IPS-20b (cell line): ENCODE measurements around the gene TNP1.

Experiments used
- H3K27ac ChIP-seq: one replicate; pipeline ENCODE4 v1.5.1; 2013; ENCODE audit warnings: low read length
- H3K27me3 ChIP-seq: 2 replicates; pipeline ENCODE4 v1.6.1; 2013; ENCODE audit warnings: mild to moderate bottlenecking, low read length, inconsistent platforms; ENCODE audit not compliant: insufficient read depth
- H3K36me3 ChIP-seq: 2 replicates; pipeline ENCODE4 v1.6.1; 2013; ENCODE audit warnings: low read depth, mild to moderate bottlenecking, inconsistent platforms, low read length, moderate library complexity; ENCODE audit not compliant: insufficient read depth
- H3K4me1 ChIP-seq: 2 replicates; pipeline ENCODE4 v1.6.1; 2013; ENCODE audit warnings: mild to moderate bottlenecking, control low read depth, inconsistent platforms, low read length, moderate library complexity; ENCODE audit not compliant: insufficient read depth
- H3K4me3 ChIP-seq: 2 replicates; pipeline ENCODE4 v1.5.1; 2013; ENCODE audit warnings: mild to moderate bottlenecking, low read length, inconsistent platforms
- H3K9ac ChIP-seq: 2 replicates; pipeline ENCODE4 v1.6.1; 2013; ENCODE audit warnings: low read depth, mild to moderate bottlenecking, inconsistent platforms, low read length, moderate library complexity
- H3K9me3 ChIP-seq: 2 replicates; pipeline ENCODE4 v1.6.1; 2013; ENCODE audit warnings: mild to moderate bottlenecking, low read depth, low read length, inconsistent platforms; ENCODE audit not compliant: insufficient read depth

The TNP1 gene, protein sequence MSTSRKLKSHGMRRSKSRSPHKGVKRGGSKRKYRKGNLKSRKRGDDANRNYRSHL

DNA sequence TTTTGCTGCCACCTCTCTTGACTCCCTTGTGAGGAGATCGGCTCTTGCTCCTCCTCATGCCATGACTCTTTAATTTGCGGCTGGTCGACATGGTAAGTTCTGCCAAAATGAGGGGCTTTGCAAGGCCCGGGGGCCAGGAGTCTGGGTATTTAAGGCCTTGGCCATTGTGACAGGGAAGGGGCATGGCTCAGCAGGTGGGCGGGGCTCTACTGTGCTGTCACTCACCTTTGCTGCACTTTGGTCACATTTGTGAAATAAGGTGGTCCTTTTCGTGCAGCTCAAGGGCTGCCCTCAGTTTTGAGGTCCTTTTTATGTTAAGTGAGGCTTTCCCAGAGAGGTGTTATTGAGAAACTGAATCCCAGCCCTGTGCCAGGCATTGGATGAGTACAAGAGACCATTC lies at the start of gene TNP1:
Gene TNP1, minus strand, starts transcription at position 121 of the 400 bp plus-strand sequence. Its CDS starts 30 bp downstream, at position 91.
- H3K9ac ChIP-seq, result no peak within 1 kb of the TSS
- no peaks in the 10 kb centered on the region for H3K36me3 ChIP-seq
- no peak within 1 kb of the TSS for H3K27ac ChIP-seq
- peaks cover 4% of the 10 kb centered on the region; the same call in 1 of the 2 replicates for H3K4me1 ChIP-seq
- no peak within 1 kb of the TSS for H3K4me3 ChIP-seq
- no peaks in the 10 kb centered on the region for H3K27me3 ChIP-seq
- H3K9me3 ChIP-seq, result no peaks in the 10 kb centered on the region

DNA sequence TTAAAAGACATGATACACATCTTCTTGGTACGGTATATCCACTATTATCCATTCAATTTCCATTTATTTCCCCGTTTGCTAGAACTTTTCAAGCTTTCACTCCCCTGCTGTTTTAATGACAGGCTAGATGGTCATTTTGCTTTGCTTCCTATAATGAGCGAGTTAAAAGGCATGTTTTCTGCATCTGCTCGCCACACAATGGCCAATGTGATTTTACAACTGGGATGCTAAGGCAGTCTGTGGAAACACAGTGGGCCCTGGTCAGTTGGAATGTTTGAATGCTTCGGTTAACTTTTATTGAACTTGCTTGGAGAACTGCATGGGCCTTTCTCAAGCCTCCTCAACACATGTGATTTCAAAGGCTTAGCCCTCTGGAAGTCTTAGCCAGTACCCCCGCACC lies 48.4 kb upstream of the TNP1 start:
- Histone ChIP-seq H3K36me3 (no peaks in the 10 kb centered on the region), H3K4me3 (no peak overlapping the region), H3K27ac (no peak overlapping the region), H3K9me3 (no peaks in the 10 kb centered on the region), H3K27me3 (no peaks in the 10 kb centered on the region), H3K4me1 (no peaks in the 10 kb centered on the region), H3K9ac (no peak overlapping the region)

DNA sequence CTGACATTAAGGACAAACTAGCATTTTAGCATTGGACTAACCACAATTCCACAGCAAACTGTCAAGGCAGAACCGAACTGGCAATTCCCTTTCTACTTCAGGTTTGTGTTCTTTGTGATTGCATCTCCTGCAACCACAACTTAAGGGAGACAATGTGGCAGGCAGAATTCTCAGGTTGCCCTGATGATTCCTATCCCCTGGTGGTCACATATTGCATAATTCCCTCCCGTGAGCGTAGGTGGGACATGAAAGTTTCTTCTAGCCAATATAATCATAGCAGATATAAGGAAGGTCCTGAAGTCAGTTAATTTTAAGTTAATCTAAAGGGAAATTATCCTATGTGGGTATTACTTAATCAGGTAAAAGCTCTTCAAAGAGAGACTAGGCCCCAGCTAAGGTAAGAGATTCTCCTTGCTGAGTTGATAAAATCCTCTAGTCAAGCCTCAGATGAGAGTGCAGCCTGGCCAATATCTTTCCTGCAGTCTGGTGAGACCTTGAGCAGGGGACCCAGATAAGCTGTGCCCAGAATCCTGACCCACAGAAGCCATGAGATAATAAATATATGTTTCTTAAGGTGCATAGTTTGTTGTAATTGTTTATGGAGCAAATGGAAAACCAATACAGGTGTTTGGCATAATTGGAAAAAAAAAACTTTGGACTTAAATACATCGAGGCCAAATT lies 45.9 kb upstream of the TNP1 start:
- Histone ChIP-seq H3K9me3 (peaks cover 4% of the 10 kb centered on the region; the same call in 1 of the 2 replicates), H3K4me1 (no peaks in the 10 kb centered on the region), H3K27ac (no peak overlapping the region), H3K27me3 (no peaks in the 10 kb centered on the region), H3K36me3 (no peaks in the 10 kb centered on the region), H3K9ac (no peak overlapping the region), H3K4me3 (no peak overlapping the region)

DNA sequence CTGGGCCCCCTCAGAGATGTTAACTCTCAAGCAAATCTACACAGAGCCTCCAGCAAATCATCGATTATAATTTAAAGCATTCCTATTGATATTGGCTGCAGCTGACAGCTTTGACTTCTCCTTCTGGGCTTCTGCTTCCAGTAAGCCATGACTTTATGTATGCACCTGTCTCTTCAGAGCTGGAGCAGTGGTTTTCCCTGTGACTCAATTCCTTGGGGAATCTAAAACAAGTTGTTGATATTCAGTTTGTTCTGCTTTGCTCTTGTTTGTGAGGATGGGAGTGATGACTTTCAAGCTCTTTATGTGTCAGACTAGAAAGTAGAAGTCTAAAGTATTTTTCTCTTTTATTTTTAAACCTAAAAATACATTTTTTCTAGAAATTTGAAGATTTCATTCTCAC lies 45.1 kb upstream of the TNP1 start:
- H3K4me3 ChIP-seq, result no peak overlapping the region
- H3K9me3 ChIP-seq, result peaks cover 4% of the 10 kb centered on the region; the same call in 1 of the 2 replicates
- H3K9ac ChIP-seq, result no peak overlapping the region
- no peaks in the 10 kb centered on the region for H3K27me3 ChIP-seq
- H3K27ac ChIP-seq, result no peak overlapping the region
- no peaks in the 10 kb centered on the region for H3K36me3 ChIP-seq
- no peaks in the 10 kb centered on the region for H3K4me1 ChIP-seq

DNA sequence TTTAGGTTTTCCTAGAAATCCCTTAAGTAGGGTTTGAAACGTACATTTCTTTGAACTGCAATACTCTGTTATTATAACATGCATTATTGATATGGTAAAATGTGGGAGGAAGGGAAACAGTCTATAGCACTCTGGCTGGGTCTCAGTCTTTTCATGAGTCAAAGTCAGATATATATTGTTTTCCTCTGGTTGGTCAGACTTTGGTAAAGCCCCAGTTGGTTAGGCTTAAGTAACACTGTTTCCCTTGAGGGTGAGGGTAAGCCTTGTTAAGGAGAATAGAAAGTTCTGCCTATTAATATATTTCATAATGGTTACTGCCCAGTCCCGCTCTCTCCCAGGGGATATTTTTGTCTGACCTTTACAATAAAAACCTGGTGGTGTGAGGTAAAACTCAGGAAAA lies 44.7 kb upstream of the TNP1 start:
- H3K9ac ChIP-seq, result no peak overlapping the region
- no peaks in the 10 kb centered on the region for H3K36me3 ChIP-seq
- H3K9me3 ChIP-seq, result peaks cover 4% of the 10 kb centered on the region; the same call in 1 of the 2 replicates
- H3K27ac ChIP-seq, result no peak overlapping the region
- H3K4me3 ChIP-seq, result no peak overlapping the region
- H3K27me3 ChIP-seq, result no peaks in the 10 kb centered on the region
- H3K4me1 ChIP-seq, result no peaks in the 10 kb centered on the region

DNA sequence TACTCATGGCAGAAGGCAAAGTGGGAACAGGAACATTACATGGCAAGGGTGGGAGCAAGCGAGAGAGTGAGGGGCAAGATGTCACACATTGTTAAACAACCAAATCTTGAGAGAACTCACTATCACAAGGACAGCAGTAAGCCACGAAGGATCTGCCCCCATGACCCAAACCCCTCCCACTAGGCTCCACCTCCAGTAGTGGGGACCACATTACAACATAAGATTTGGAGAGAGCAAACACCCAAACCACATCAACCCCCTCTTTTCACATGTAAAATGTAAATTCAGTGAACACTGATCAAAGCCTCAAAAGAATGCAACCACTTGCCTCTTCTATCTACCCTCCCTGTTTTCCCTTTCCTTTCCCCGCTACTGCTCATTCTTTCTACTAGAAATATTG lies 43.6 kb upstream of the TNP1 start:
- Histone ChIP-seq H3K9ac (no peak overlapping the region), H3K27ac (no peak overlapping the region)

DNA sequence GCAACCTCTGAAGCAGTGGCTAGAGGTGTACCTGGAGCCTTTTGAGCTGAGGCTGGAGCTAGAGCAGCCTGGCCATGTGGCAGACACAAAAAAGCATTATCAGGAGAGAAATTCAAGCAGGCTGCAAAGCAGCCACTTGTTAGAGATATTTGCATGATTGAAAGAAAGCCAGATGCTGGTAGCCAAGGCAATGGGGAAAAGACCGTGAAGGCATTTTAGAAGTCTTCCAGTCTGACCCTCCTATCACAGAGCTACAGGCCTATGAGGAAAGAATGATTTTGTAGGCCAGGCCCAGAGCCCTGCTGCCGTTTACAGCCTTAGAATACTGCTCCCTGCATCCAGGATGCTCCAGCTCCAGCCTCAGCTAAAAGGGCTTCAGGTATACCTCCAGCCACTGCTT lies 41.4 kb upstream of the TNP1 start:
- Histone ChIP-seq H3K9ac (no peak overlapping the region), H3K4me1 (no peaks in the 10 kb centered on the region), H3K27me3 (no peaks in the 10 kb centered on the region), H3K9me3 (peaks cover 4% of the 10 kb centered on the region; the same call in 1 of the 2 replicates), H3K36me3 (no peaks in the 10 kb centered on the region), H3K4me3 (no peak overlapping the region), H3K27ac (no peak overlapping the region)

More for the DNA sequence above, 43.6 kb upstream of the TNP1 start:
- no peaks in the 10 kb centered on the region for H3K36me3 ChIP-seq
- peaks cover 4% of the 10 kb centered on the region; the same call in 1 of the 2 replicates for H3K9me3 ChIP-seq
- no peaks in the 10 kb centered on the region for H3K27me3 ChIP-seq
- H3K4me3 ChIP-seq, result no peak overlapping the region
- H3K4me1 ChIP-seq, result no peaks in the 10 kb centered on the region

DNA sequence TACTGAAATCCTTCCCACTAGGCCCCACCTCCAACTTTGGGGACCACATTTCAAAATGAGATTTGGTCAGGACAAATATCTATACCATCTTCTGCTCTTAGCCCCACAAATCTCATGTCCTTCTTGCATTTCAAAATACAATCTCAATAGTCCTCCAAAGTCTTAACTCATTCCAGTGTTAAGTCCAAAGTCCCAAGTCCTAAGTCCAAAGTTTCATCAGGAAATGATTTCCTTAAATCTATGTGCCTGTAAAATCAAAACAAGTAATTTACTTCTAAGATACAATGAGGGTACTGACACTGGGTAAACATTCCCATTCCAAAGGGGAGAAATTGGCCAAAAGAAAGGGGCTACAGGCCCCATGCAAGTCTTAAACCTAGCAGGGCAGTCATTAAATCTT lies 40.5 kb upstream of the TNP1 start:
- Histone ChIP-seq H3K36me3 (no peaks in the 10 kb centered on the region), H3K9me3 (peaks cover 4% of the 10 kb centered on the region; the same call in 1 of the 2 replicates), H3K27ac (no peak overlapping the region), H3K4me1 (no peaks in the 10 kb centered on the region), H3K27me3 (no peaks in the 10 kb centered on the region), H3K4me3 (no peak overlapping the region), H3K9ac (no peak overlapping the region)

DNA sequence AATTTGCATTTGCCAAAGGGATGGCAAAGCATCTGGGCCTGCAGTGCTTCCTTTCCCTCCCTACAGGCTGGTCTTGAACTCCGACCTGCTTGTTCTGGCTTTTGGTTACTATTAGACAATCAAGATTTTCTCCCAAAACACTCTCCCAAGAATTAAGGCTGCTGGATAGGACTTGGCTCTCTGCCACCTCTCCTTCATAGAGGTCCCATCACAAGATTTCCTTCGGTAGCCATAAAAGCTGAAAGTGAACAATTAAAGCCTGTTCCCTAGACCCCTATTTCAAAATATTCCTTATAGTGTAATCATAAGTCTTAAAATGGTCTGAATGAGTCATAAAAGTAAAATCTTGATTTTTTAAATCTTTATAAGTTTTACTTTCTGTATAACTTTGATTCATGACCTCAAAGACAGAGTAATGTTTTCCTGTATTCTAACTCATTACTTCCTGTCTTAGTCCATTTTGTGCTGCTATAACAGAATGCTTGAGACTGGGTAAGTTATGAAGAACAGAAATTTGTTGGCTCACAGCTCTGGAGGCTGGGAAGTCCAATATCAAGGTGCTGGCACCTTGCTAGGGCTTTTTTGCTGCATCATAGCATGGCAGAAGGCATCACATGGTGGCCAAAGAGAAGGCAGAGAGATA lies 37.8 kb upstream of the TNP1 start:
- H3K4me3 ChIP-seq, result no peak overlapping the region
- no peaks in the 10 kb centered on the region for H3K27me3 ChIP-seq
- no peak overlapping the region for H3K9ac ChIP-seq
- no peaks in the 10 kb centered on the region for H3K36me3 ChIP-seq
- H3K4me1 ChIP-seq, result no peaks in the 10 kb centered on the region
- H3K27ac ChIP-seq, result no peak overlapping the region
- peaks cover under 1% of the 10 kb centered on the region; the same call in 1 of the 2 replicates for H3K9me3 ChIP-seq

DNA sequence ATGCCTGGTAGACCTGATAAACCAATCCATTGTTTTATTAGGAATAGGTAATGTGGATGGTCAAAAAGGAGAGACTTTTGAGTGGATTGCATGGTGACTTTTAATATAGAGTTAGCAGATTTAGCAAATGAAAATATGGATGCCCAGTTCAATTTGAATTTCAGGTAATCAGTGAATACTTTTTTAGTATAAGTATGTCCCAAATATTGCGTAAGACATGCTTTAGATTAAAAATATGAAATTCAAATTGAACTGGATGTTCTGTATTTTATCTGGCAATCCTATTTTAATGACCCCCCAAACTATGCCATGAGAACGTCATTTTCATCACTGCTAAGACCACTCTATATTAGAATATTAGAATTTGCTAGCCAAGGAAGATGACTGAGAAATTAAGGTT lies 30.3 kb upstream of the TNP1 start:
- H3K36me3 ChIP-seq, result no peaks in the 10 kb centered on the region
- no peak overlapping the region for H3K9ac ChIP-seq
- peaks cover 7% of the 10 kb centered on the region; the same call in 1 of the 2 replicates for H3K4me1 ChIP-seq
- no peaks in the 10 kb centered on the region for H3K27me3 ChIP-seq
- no peak overlapping the region for H3K4me3 ChIP-seq
- no peaks in the 10 kb centered on the region for H3K9me3 ChIP-seq
- no peak overlapping the region for H3K27ac ChIP-seq

DNA sequence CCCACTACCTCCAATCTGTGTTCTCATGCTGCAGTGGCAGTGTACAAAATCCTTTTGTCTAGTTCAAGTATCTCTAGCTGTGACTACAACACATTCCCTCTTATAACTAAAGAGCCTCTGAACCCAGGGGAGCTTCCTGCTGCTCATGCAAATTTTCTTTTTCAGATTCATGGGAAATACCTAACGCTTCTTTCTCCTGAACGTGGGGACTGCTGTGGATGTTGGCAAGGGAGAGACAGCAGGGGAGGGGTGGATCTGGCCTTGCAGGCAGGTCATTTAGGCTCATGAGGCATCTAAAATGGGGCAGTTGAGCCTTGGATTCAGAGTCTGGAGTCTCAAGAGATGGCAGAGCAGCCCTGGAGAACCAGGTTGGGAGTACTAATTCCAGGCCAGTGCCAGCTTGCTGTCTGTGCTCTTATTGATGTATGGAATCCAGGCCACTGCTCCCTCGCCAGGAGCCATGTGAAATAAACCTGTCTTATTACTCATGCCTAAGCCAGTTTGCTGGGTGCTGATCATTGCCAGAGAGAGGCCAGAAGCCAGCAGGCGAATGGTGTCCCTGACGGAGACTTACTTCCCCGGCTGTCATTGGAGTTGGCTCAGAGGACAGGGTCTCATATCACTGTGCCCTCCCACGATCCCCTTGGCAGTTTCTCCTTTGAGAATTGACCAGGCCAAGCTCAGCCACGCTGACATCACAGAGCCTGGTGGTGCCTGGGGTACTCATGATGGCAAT lies 29.2 kb upstream of the TNP1 start:
- no peaks in the 10 kb centered on the region for H3K9me3 ChIP-seq
- no peak overlapping the region for H3K9ac ChIP-seq
- H3K27me3 ChIP-seq, result no peaks in the 10 kb centered on the region
- H3K4me3 ChIP-seq, result no peak overlapping the region
- H3K4me1 ChIP-seq, result peaks cover 7% of the 10 kb centered on the region; the same call in 1 of the 2 replicates
- no peak overlapping the region for H3K27ac ChIP-seq
- H3K36me3 ChIP-seq, result no peaks in the 10 kb centered on the region
